Measurements from ENCODE around the gene DNAH12.

The DNAH12 gene, protein sequence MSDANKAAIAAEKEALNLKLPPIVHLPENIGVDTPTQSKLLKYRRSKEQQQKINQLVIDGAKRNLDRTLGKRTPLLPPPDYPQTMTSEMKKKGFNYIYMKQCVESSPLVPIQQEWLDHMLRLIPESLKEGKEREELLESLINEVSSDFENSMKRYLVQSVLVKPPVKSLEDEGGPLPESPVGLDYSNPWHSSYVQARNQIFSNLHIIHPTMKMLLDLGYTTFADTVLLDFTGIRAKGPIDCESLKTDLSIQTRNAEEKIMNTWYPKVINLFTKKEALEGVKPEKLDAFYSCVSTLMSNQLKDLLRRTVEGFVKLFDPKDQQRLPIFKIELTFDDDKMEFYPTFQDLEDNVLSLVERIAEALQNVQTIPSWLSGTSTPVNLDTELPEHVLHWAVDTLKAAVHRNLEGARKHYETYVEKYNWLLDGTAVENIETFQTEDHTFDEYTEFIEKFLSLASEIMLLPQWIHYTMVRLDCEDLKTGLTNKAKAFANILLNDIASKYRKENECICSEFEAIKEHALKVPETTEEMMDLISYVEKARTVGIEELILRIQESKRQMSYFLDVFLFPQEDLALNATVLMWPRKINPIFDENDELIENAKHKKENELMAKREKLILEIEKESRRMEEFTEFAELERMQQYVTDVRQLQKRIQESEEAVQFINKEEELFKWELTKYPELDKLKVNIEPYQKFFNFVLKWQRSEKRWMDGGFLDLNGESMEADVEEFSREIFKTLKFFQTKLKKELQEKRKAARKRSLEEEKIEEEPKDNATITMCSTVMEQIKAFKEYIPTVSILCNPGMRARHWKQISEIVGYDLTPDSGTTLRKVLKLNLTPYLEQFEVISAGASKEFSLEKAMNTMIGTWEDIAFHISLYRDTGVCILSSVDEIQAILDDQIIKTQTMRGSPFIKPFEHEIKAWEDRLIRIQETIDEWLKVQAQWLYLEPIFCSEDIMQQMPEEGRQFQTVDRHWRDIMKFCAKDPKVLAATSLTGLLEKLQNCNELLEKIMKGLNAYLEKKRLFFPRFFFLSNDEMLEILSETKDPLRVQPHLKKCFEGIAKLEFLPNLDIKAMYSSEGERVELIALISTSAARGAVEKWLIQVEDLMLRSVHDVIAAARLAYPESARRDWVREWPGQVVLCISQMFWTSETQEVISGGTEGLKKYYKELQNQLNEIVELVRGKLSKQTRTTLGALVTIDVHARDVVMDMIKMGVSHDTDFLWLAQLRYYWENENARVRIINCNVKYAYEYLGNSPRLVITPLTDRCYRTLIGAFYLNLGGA (N-terminal part only)

DNA sequence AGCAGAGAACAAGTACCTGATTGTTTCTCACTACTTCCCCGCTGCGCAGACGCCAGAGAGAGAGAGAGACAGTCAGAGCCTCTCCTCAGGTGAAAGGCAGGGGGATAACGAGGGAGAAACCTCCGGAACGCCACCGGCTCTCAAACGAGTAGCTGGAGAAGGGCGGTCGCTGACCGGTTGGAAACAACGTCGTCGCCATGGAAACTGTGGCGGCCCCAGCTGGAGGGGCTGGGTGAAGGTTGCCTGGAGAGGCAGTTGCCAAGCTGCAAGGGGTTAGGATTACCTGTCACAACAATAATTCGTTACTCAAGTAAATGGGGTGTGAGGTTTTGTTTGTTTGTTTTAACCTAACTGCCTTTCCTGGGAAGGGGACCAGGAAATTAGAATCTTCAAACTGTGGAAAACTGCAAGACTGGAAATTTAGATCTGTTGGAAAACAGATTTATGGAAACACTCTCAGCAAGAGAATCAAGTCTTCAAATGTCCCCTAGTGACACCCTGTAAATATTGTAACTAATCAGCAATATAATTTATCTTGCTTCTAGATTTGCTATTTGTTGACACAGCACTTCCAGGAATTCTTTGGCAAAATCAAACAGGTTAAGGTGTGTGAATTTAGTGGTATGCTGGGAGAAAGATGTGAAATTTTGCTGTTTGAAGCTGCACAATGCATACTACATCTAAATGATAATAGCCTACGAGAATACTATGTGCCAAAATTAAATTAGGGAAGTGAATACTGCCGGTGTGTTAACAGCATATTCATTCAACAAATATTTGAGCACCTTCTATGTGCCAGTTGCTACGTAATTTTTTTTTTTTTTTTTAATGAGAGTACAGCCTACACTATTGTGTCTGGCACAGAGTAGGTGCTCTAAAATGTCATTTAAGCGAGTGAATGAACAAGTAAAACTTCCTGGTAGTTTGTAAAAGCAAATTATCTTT, at the start of gene DNAH12:
Gene DNAH12 (minus strand): TSS at position 164 of the 945 bp plus-strand sequence. CDS start 1,474 bp downstream, outside the sequence.
- Mint-ChIP-seq H3K27ac (peak within 1 kb of the TSS; percentile 81), H3K27me3 (no peaks in the 10 kb centered on the region), H3K4me1 (peaks cover 10 to 12% of the 10 kb centered on the region in 2 donors), H3K4me3 (peak within 1 kb of the TSS; percentile 36 to 64), H3K9me3 (no peaks in the 10 kb centered on the region), H3K36me3 (peaks cover 0 to 3% of the 10 kb centered on the region in 2 donors)
- DNase-seq, result no peak
- peak; percentile 69 to 80 for ATAC-seq (replicated peaks)

DNA sequence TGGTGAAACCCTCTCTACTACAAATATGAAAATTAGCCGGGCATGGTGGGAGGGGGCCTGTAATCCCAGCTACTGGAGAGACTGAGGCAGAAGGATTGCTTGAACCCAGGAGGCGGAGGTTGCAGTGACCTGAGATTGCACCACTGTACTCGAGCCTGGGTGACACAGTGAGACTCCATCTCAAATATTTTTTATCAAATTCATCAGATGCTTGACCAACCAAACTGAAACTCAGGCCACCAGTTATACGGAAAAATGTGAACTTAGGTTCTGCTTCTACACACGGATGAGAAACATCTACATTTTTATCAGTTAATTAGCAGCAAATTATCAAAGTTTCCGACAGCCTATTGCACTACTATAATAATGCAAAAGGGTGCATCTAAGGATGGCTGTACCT, 48.2 kb upstream of the DNAH12 start:
- no peaks in the 10 kb centered on the region for H3K9me3 Mint-ChIP-seq
- DNase-seq (no peak), ATAC-seq (replicated peaks) (no peak)
- peaks cover 10 to 32% of the 10 kb centered on the region in 2 donors for H3K36me3 Mint-ChIP-seq
- H3K4me3 Mint-ChIP-seq, result no peak overlapping the region
- no peaks in the 10 kb centered on the region for H3K27me3 Mint-ChIP-seq
- no peak overlapping the region for H3K27ac Mint-ChIP-seq
- peaks cover 17 to 47% of the 10 kb centered on the region in 2 donors for H3K4me1 Mint-ChIP-seq

DNA sequence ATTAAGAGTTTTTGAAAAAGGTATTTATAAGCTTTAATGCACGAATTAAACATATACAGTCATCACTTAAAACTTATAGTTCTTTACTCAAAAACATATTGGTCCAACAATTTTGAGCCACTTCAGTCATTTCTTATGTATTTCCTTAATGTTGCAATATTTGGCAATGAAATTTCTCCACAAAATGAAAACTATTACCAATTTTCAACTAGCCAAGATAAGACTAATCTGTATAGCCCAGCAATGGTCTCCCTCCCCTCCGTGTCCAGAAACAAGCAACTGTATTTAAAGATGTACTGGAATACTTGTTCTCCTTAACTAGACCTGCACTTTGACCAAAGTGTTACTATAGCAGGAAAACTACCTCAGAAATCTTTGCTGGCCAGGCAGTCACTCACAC, 43.8 kb upstream of the DNAH12 start:
- ATAC-seq (replicated peaks) (no peak), DNase-seq (no peak)
- Mint-ChIP-seq H3K27me3 (no peaks in the 10 kb centered on the region), H3K4me1 (peaks cover 14 to 36% of the 10 kb centered on the region in 2 donors), H3K36me3 (peaks cover 10 to 30% of the 10 kb centered on the region in 2 donors), H3K9me3 (no peaks in the 10 kb centered on the region), H3K4me3 (no peak overlapping the region), H3K27ac (no peak overlapping the region)

DNA sequence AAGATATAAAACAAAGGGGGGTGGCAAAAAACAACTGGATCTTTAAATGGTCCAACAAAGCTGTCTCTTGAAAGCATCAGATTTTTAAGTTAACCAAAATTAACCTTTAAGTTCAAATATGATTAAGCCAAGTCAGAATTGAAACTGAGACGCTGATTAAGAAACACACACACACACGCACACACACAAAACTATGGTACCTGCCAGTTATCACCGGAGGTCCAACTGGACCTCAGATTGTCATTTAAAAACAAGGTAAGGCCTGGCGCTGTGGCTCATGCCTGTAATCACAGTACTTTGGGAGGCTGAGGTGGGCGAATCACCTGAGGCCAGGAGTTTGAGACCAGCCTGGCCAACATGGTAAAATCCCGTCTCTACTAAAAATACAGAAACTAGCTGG, 42.6 kb upstream of the DNAH12 start:
- H3K9me3 Mint-ChIP-seq, result no peaks in the 10 kb centered on the region
- DNase-seq, result no peak
- H3K27me3 Mint-ChIP-seq, result no peaks in the 10 kb centered on the region
- no peak overlapping the region for H3K4me3 Mint-ChIP-seq
- no peak for ATAC-seq (replicated peaks)
- H3K27ac Mint-ChIP-seq, result no peak overlapping the region
- peaks cover 4 to 23% of the 10 kb centered on the region in 2 donors for H3K36me3 Mint-ChIP-seq
- peaks cover 14 to 27% of the 10 kb centered on the region in 2 donors for H3K4me1 Mint-ChIP-seq

DNA sequence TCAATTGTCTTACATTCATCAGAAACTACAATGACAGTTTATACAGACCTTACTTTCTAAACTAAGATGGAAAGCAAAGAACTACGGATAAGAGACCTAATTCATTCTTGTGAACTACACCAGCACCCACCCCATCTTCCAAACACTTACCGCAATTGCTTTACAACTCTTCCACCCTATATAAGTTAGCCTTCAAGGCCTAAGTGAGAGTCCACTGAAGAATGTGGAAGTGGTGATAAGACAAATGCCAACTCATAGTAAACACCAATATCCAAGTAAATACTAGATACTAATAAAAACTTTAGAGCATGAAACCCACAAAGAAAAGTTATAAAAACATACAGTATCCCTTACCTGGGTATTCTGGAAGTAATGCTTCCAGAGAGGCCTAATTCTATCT, 39.4 kb upstream of the DNAH12 start:
- ATAC-seq (replicated peaks) (no peak), DNase-seq (no peak)
- Mint-ChIP-seq H3K36me3 (peaks cover 8 to 30% of the 10 kb centered on the region in 2 donors), H3K27me3 (no peaks in the 10 kb centered on the region), H3K4me1 (peaks cover 11 to 34% of the 10 kb centered on the region in 2 donors), H3K4me3 (no peak overlapping the region), H3K9me3 (no peaks in the 10 kb centered on the region), H3K27ac (no peak overlapping the region)

DNA sequence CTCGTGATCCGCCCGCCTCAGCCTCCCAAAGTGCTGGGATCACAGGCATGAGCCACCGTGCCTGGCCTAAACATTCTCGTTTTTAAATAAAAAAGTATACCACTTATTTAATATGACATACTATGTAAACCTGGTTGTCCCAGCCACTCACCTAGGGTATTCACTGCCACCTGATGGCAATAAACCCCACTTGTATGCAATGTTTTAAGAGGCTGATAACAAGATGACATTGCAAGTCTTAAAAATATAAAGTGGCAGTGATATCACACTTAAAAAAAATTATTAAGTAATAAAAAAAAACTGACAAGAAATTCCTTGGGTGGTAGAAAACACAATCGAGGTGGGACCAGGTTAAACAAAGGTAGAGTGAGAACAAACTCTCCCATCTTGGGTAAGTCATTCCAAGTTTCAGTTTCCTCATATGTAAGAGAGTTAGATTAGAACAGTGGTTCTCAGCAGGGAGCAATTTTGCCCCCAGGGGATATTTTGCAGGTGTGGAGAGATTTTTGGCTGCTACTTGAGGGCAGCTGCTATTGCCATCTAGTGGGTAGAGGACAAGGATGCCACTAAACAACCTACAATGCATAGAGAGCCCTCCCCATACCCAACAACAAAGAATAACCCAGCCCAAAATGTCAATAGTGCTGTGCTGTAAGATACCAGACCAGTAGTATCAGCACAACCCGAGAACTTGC, 38.5 kb upstream of the DNAH12 start:
- peak in 1 of 2 donors; percentile 47 for ATAC-seq (replicated peaks)
- no peaks in the 10 kb centered on the region for H3K9me3 Mint-ChIP-seq
- H3K27me3 Mint-ChIP-seq, result no peaks in the 10 kb centered on the region
- H3K27ac Mint-ChIP-seq, result no peak overlapping the region
- H3K4me3 Mint-ChIP-seq, result no peak overlapping the region
- H3K36me3 Mint-ChIP-seq, result peaks cover 8 to 32% of the 10 kb centered on the region in 2 donors
- H3K4me1 Mint-ChIP-seq, result peaks cover 9 to 33% of the 10 kb centered on the region in 2 donors
- DNase-seq, result no peak

DNA sequence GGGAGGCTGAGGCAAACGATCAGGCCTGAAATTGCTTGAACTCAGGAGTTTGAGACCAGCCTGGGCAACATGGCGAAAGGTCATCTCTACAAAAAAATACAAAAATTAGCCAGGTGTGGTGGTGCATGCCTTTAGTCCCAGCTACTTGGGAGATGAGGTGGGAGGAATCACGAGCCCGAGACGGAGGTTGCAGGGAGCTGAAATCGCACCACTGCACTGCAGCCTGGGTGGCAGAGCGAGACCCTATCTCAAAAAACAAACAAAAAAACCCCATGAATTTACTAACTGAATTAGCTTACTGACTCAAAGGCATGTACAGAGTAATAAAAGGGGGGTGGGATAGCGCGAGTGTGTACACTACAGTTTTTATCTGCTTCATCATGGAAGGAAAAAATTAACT, 33.7 kb upstream of the DNAH12 start:
- DNase-seq, result no peak
- H3K9me3 Mint-ChIP-seq, result no peaks in the 10 kb centered on the region
- H3K27ac Mint-ChIP-seq, result peak overlapping the region; percentile 37
- H3K36me3 Mint-ChIP-seq, result peaks cover 27 to 42% of the 10 kb centered on the region in 2 donors
- ATAC-seq (replicated peaks), result no peak
- H3K4me3 Mint-ChIP-seq, result no peak overlapping the region
- no peaks in the 10 kb centered on the region for H3K27me3 Mint-ChIP-seq
- peaks cover 9 to 32% of the 10 kb centered on the region in 2 donors for H3K4me1 Mint-ChIP-seq

DNA sequence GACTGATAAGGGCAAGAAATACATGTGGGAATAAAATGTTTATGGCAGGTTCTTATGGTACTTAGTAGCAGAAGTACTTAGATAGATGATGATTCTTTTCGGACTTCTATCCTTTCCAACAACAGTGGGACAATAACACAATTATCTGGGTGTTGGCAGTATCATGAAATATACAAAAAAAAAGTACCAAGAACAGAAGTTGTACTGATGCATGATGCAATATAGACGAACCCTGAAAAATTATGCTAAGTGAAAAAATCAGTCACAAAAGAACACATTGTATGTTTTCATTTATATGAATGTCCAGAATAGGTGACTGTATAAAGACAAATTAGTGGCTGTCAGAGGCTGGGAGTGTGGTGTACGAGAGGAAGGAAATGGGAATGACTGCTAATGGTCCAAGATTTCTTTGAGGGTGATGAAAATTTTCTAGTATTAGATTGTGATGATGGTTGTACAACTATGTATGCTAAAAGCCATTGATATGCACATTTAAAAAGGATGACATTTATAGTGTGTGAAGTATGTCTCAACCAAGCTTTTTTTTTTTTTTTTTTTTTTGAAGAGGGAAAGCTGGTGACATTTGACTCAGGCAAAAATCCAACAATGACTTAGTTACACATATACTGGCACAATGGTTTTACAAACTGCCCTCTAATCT, 32.0 kb upstream of the DNAH12 start:
- DNase-seq (no peak), ATAC-seq (replicated peaks) (no peak)
- Mint-ChIP-seq H3K4me1 (peaks cover 8 to 30% of the 10 kb centered on the region in 2 donors), H3K27me3 (no peaks in the 10 kb centered on the region), H3K36me3 (peaks cover 30 to 42% of the 10 kb centered on the region in 2 donors), H3K27ac (no peak overlapping the region), H3K9me3 (no peaks in the 10 kb centered on the region), H3K4me3 (no peak overlapping the region)

DNA sequence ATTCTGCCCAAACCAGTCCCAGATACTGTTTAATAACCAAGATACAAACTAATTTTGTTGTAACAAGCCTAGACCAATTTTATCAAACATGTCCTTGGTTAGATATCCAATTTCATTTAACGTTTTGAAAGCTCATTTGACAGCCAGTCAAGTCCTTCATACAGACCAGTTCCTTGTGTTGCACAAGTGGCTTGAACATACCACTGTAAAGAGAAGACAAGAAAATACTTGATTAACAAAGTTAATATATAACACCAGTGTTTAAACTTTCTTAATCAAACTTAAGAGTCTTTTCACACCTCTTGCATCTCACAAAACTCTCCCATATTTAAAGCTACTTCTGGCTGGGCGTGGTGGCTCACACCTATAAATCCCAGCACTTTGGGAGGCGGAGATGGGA, 28.0 kb upstream of the DNAH12 start:
- peaks cover 2 to 10% of the 10 kb centered on the region in 2 donors for H3K4me1 Mint-ChIP-seq
- ATAC-seq (replicated peaks) (no peak), DNase-seq (no peak)

DNA sequence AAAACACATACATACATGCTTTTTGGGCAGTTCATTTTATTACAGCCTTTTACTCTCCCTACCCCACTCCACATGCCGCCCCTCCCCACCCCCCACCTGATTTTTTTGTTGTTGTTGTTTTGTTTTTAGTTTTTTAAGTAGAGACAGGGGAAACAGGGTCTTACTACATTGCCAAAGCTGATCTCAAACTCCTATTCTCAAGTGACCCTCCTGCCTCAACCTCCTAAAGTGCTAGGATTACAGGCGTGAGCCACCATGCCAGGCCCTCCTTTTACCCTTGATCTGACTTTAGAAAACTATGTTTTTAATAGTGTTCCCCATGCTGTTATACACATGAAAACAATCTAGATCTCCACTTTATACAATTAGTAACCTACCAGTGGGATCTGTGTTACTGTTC, 26.7 kb upstream of the DNAH12 start:
- Mint-ChIP-seq H3K4me1 (peaks cover 0 to under 1% of the 10 kb centered on the region in 2 donors), H3K4me3 (no peak overlapping the region), H3K27ac (no peak overlapping the region), H3K27me3 (no peaks in the 10 kb centered on the region), H3K9me3 (no peaks in the 10 kb centered on the region), H3K36me3 (peaks cover 27 to 29% of the 10 kb centered on the region in 2 donors)
- ATAC-seq (replicated peaks) (no peak), DNase-seq (no peak)

More for the DNA sequence above, 28.0 kb upstream of the DNAH12 start:
- Mint-ChIP-seq H3K9me3 (no peaks in the 10 kb centered on the region), H3K27me3 (no peaks in the 10 kb centered on the region), H3K27ac (no peak overlapping the region), H3K4me3 (no peak overlapping the region), H3K36me3 (peaks cover 34 to 35% of the 10 kb centered on the region in 2 donors)

DNA sequence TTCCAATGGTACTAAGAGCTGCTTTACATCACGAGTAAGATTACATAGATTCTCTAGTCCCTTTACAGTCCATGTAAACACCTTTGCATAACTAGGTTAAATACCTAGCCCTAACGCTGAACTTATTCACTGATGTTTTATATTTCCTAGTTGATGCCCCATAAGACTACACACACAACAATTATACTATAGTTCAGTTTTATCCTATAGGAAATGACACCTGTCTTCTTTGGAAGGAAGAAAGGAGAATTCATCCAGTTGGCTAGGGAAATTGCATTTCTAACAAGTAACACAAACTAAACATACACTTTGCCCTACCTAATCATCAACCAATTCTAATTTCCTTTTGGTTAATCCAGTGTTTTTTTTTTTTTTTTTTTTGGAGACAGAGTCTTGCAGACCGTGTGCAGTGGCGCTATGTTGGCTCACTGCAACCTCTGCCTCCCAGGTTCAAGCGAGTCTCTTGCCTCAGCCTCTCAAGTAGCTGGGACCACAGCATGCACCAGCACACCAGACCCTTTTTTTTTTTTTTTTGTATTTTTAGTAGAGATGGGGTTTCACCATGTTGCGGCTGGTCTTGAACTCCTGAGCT, 25.8 kb upstream of the DNAH12 start:
- Mint-ChIP-seq H3K9me3 (no peaks in the 10 kb centered on the region), H3K4me3 (no peak overlapping the region), H3K36me3 (peaks cover 23 to 29% of the 10 kb centered on the region in 2 donors), H3K27me3 (no peaks in the 10 kb centered on the region), H3K27ac (no peak overlapping the region), H3K4me1 (no peaks in the 10 kb centered on the region)
- ATAC-seq (replicated peaks) (no peak), DNase-seq (no peak)

DNA sequence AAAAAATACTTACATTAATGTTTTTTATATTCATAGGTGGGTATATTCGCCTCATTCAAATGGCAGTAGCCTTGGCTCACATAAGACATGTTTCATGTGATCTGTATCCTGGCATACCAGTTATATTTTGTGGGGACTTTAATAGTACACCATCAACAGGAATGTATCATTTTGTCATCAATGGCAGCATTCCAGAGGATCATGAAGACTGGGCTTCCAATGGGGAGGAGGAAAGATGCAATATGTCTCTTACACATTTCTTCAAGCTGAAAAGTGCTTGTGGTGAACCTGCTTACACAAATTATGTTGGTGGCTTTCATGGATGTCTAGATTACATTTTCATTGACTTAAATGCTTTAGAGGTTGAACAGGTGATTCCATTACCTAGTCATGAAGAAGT, 15.4 kb upstream of the DNAH12 start:
- Mint-ChIP-seq H3K27ac (no peak overlapping the region), H3K4me1 (peaks cover 14 to 15% of the 10 kb centered on the region in 2 donors), H3K27me3 (no peaks in the 10 kb centered on the region), H3K9me3 (no peaks in the 10 kb centered on the region), H3K36me3 (peaks cover 9 to 28% of the 10 kb centered on the region in 2 donors), H3K4me3 (no peak overlapping the region)
- ATAC-seq (replicated peaks) (no peak), DNase-seq (no peak)

Data from stimulated activated naive B cell treated with anti-CD40 and anti-IgM and Interleukin-4, amounts not matched to agents 10 μg/mL and 1 μg/mL and 100 μg/mL, for 72 hours (primary cell).